Measurements from ENCODE around the gene TET2. TPM values are rescaled to one million over a fixed set of nuclear protein-coding genes. Genes with fewer than 3 reads are reported as not detected.

TET2 gene
- total RNA-seq, 2 donors from 2014 or later: 12.0 to 15.5 TPM

DNA sequence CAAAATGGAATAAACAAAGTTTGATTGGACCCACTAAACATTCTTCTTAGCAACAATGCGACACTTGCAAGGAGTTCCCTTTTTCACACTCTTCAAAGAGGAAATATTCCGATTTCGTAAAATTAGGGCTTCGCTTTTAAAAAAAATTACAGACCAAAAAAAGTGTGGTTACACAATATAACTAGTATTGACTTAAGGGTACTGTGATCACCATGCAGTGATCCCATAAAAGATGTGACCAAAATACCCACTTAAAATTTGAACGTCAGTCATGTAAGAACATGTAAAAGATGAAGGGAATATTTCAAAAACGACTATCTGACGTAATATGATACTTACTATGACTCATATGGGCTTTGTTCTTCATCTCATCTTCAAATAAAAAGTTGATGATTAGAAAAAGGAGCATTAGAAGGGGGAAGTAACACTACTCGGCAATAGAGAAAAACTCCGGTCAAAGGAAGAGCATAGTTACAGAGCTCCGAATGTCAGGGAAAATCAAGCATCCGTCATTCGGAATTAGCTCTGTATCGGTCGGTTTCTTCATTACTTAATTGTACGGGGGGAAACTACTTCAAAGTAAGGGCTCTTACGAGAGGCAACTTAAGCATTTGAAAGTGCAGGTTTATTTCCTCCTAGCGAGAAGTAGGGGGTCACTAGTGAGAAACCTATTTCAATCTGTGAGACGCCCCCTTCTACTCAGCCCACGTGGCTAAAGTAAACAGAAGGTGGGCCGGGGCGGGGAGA is 1.3 kb upstream of the TET2 start:
- peaks cover 79% of the 10 kb centered on the region for H3K27me3 Mint-ChIP-seq (ENCODE audit: insufficient read depth)
- TF ChIP-seq, protein P1, sequence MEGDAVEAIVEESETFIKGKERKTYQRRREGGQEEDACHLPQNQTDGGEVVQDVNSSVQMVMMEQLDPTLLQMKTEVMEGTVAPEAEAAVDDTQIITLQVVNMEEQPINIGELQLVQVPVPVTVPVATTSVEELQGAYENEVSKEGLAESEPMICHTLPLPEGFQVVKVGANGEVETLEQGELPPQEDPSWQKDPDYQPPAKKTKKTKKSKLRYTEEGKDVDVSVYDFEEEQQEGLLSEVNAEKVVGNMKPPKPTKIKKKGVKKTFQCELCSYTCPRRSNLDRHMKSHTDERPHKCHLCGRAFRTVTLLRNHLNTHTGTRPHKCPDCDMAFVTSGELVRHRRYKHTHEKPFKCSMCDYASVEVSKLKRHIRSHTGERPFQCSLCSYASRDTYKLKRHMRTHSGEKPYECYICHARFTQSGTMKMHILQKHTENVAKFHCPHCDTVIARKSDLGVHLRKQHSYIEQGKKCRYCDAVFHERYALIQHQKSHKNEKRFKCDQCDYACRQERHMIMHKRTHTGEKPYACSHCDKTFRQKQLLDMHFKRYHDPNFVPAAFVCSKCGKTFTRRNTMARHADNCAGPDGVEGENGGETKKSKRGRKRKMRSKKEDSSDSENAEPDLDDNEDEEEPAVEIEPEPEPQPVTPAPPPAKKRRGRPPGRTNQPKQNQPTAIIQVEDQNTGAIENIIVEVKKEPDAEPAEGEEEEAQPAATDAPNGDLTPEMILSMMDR (conservative IDR thresholded peaks at IDR 0.05): no peak

DNA sequence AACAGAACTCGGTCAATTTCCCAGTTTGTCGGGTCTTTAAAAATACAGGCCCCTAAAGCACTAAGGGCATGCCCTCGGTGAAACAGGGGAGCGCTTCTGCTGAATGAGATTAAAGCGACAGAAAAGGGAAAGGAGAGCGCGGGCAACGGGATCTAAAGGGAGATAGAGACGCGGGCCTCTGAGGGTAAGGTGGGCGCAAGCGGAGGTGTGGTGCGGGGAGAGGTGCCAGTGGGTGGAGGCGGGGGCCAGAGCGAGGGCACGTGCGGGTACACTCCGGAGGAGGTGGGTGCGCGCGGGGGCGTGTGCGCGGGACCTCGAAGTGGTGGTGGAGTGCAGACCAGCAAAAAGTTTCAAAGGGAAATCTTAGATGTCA is 787 bp upstream of the TET2 start:
- Histone ChIP-seq H3K27ac (ENCODE audit: low read depth, low read length) (no peak overlapping the region), H3K9me3 (ENCODE audit: control insufficient read depth, low read length) (no peaks in the 10 kb centered on the region), H3K4me1 (ENCODE audit: control insufficient read depth, insufficient read depth, low read length) (no peaks in the 10 kb centered on the region), H3K4me3 (ENCODE audit: low read length) (peak overlapping the region; percentile 98), H3K27me3 (ENCODE audit: control insufficient read depth, insufficient read depth, low read length, poor library complexity, severe bottlenecking) (peaks cover 69% of the 10 kb centered on the region), H3K36me3 (ENCODE audit: control insufficient read depth, insufficient read depth, low read length) (no peaks in the 10 kb centered on the region), H3K9ac (ENCODE audit: extremely low read depth, low read length, poor library complexity, severe bottlenecking) (no peak overlapping the region)
- no peaks in the 10 kb centered on the region for H3K36me3 Mint-ChIP-seq (ENCODE audit: low read depth)
- H3K27ac Mint-ChIP-seq: no peak overlapping the region
- H3K9me3 Mint-ChIP-seq: no peaks in the 10 kb centered on the region
- H3K4me3 Mint-ChIP-seq: peak overlapping the region; percentile 92
- peak; percentile 71 for DNase-seq
- TF ChIP-seq, protein P1 (conservative IDR thresholded peaks at IDR 0.05): no peak
- H3K27me3 Mint-ChIP-seq (ENCODE audit: insufficient read depth): peaks cover 82% of the 10 kb centered on the region
- WGBS, 2 experiments (ENCODE audit: insufficient coverage in 1 of 2, insufficient read length in 1 of 2): 0 to 2% methylated on average over 5 to 25 of the region's 25 CpGs
- H3K4me1 Mint-ChIP-seq: peaks cover 5% of the 10 kb centered on the region

More for the DNA sequence above, 1.3 kb upstream of the TET2 start:
- no peaks in the 10 kb centered on the region for H3K9me3 Mint-ChIP-seq
- H3K4me3 ChIP-seq (ENCODE audit: low read length): peak overlapping the region; percentile 98
- no peaks in the 10 kb centered on the region for H3K36me3 ChIP-seq (ENCODE audit: control insufficient read depth, insufficient read depth, low read length)
- H3K36me3 Mint-ChIP-seq (ENCODE audit: low read depth): no peaks in the 10 kb centered on the region
- H3K27me3 ChIP-seq (ENCODE audit: control insufficient read depth, insufficient read depth, low read length, poor library complexity, severe bottlenecking): peaks cover 69% of the 10 kb centered on the region
- H3K4me1 Mint-ChIP-seq: peaks cover 5% of the 10 kb centered on the region
- H3K27ac Mint-ChIP-seq: no peak overlapping the region
- H3K27ac ChIP-seq (ENCODE audit: low read depth, low read length): no peak overlapping the region
- no peaks in the 10 kb centered on the region for H3K9me3 ChIP-seq (ENCODE audit: control insufficient read depth, low read length)
- peak overlapping the region; percentile 92 for H3K4me3 Mint-ChIP-seq
- DNase-seq: no peak
- WGBS, 2 experiments (ENCODE audit: insufficient coverage in 1 of 2, insufficient read length in 1 of 2): 20 to 26% methylated on average over 13 to 21 of the region's 21 CpGs
- H3K9ac ChIP-seq (ENCODE audit: extremely low read depth, low read length, poor library complexity, severe bottlenecking): no peak overlapping the region
- no peaks in the 10 kb centered on the region for H3K4me1 ChIP-seq (ENCODE audit: control insufficient read depth, insufficient read depth, low read length)

DNA sequence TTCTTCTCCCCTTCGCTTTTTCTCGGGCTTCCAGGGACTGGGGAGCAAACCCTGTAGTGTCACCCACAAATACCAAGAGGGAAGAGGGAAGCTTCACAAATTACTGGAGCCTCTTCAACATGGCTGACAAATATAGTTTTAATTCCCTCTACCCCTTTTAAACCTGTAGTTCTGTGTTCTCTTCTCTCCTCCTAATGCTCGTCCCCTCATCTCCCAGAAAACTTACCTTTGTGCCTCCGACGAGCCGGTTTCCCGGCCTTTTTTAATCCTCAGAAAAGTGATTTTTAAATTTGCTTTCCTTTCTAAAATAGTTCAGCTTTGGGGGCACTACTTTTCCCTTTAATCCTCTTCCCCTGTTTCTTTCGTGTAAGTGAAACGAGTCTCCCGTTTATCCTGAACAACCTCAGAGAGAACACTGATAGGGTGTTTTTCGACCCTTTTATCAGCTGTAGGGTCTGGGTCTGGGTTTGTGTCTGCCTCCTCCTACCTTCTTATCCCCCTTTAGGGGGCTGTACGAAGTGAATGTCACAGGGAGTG is 408 bp downstream of the TET2 start:
- Histone ChIP-seq H3K9ac (ENCODE audit: extremely low read depth, low read length, poor library complexity, severe bottlenecking) (peak overlapping the region; percentile 97), H3K36me3 (ENCODE audit: control insufficient read depth, insufficient read depth, low read length) (no peaks in the 10 kb centered on the region), H3K9me3 (ENCODE audit: control insufficient read depth, low read length) (no peaks in the 10 kb centered on the region), H3K27me3 (ENCODE audit: control insufficient read depth, insufficient read depth, low read length, poor library complexity, severe bottlenecking) (peaks cover 69% of the 10 kb centered on the region), H3K27ac (ENCODE audit: low read depth, low read length) (peak overlapping the region; percentile 92), H3K4me1 (ENCODE audit: control insufficient read depth, insufficient read depth, low read length) (no peaks in the 10 kb centered on the region), H3K4me3 (ENCODE audit: low read length) (peak overlapping the region; percentile 98)
- Mint-ChIP-seq H3K27ac (peak overlapping the region; percentile 97), H3K27me3 (ENCODE audit: insufficient read depth) (peaks cover 79% of the 10 kb centered on the region), H3K4me3 (peak overlapping the region; percentile 92), H3K9me3 (no peaks in the 10 kb centered on the region), H3K36me3 (ENCODE audit: low read depth) (no peaks in the 10 kb centered on the region), H3K4me1 (peaks cover 5% of the 10 kb centered on the region)
- no peak for DNase-seq
- 0% methylated on average over 9 to 12 of the region's 12 CpGs for WGBS, 2 experiments (ENCODE audit: insufficient coverage in 1 of 2, insufficient read length in 1 of 2)
- TF ChIP-seq, protein P1 (conservative IDR thresholded peaks at IDR 0.05): no peak

Measured in endodermal cell (in vitro differentiated cells).